ENCODE results near the gene PABPN1L. TPM values are rescaled to one million over a fixed set of nuclear protein-coding genes. Genes with fewer than 3 reads are reported as not detected.

The PABPN1L gene, protein sequence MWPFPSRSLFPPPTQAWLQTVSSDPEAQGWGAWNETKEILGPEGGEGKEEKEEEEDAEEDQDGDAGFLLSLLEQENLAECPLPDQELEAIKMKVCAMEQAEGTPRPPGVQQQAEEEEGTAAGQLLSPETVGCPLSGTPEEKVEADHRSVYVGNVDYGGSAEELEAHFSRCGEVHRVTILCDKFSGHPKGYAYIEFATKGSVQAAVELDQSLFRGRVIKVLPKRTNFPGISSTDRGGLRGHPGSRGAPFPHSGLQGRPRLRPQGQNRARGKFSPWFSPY
- not detected in 2 replicates for total RNA-seq

DNA sequence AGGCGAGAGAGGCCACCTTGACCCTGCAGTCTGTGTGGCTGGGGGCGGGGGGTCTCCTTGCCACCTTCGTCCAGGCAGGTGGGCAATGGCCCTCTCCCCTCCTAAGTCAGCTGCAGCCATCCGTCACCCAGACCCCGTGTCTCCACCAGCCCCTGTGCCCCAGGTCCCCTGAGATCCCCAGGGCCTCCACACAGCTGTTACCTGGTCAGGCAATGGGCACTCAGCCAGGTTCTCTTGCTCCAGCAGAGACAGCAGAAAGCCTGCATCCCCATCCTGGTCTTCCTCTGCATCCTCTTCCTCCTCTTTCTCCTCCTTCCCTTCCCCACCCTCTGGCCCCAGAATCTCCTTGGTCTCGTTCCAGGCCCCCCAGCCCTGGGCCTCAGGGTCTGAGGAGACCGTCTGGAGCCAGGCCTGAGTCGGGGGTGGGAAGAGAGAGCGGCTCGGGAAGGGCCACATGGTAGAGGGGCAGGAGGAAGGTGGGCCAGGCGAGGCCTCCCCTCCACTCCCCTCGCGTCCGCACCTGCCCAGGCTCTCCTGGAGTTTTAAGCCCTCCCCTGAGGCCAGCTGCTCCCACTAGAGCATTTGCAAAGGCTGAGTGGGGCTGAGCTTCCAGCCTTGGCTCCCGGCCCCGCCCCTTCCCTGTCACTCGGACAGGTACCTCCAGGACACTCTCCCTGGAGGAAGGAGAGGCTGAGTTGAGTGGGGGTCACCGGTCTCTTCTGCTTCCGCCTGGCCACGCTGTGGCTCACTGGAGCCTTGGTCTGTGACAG, at the start of gene PABPN1L:
Gene PABPN1L, minus strand, starts transcription at position 510 of the 770 bp plus-strand sequence. Its CDS starts 54 bp downstream, at position 456.

DNA sequence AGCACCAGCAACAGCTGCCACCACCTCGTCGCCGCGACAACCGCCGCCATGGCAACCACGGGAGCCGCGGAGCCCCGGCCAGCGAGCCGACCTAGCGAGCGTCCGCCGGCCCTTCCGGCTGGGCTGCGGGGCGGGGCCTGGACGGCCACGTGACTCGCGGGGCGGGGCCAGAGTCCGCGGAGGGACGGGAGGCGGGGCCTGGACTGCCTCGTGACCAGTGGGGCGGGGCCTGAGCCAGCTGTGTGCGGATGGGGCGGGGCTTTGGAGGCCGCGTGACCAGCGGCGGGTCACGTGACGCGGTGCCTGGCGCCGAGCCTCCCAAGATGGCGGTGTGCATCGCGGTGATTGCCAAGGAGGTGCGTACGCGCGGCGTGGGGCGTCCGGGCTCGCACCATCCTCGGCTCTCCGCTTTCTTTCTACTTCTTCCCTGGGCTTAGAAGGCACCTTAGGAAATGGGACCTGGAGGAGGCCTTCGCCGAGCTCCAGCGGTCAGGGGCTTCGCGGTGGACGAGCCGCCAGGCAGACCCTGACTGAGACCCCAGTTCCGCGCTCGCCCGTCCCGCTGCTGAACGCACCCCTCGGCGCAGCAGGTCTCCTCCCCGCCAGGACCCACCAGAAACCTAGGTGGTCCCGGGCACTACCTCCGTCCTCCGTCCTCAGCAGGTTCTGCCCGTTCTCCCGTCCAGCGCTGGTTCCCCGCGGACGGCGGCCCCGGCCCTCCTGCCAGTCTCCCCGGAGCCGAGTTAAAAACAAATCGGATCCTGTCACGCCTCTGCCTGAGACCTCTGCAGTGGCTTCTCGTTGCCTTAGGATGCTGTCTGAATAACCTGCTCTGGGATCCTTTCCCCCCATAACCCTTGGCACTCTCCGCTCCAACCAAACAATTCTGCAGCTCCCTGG, 9.4 kb downstream of the PABPN1L start, which contains the start of the genes GALNS and TRAPPC2L:
Gene GALNS, minus strand, starts transcription at position 120 of the 900 bp plus-strand sequence. Its CDS starts 70 bp downstream, at position 50.
Gene TRAPPC2L, plus strand, starts transcription at position 300 of the 900 bp plus-strand sequence. Its CDS starts 24 bp downstream, at position 324.

Other genes with a start within 250 kb of the PABPN1L start
- 0.79 TPM in 1 of 2 replicates, not detected in the other for gene IL17C, start 228.1 kb downstream of the PABPN1L start, total RNA-seq
- 194 and 228 TPM in 2 replicates for gene CYBA, start 215.6 kb downstream of the PABPN1L start, total RNA-seq
- gene MVD, start 203.6 kb downstream of the PABPN1L start, total RNA-seq: 67.0 and 69.5 TPM in 2 replicates
- gene SNAI3, start 180.2 kb downstream of the PABPN1L start, total RNA-seq: 0.13 TPM in 1 of 2 replicates, not detected in the other
- 20.8 and 24.9 TPM in 2 replicates for gene RNF166, start 160.3 kb downstream of the PABPN1L start, total RNA-seq
- gene CTU2, start 160.2 kb downstream of the PABPN1L start, total RNA-seq: 19.9 and 25.9 TPM in 2 replicates
- gene PIEZO1, start 81.4 kb downstream of the PABPN1L start, total RNA-seq: 259 and 277 TPM in 2 replicates
- 14.2 and 27.4 TPM in 2 replicates for gene CDT1, start 62.9 kb downstream of the PABPN1L start, total RNA-seq
- gene APRT, start 54.7 kb downstream of the PABPN1L start, total RNA-seq: 280 and 289 TPM in 2 replicates
- gene GALNS, start 9.7 kb downstream of the PABPN1L start, total RNA-seq: 21.9 and 22.0 TPM in 2 replicates
- 66.9 and 84.2 TPM in 2 replicates for gene TRAPPC2L, start 9.5 kb downstream of the PABPN1L start, total RNA-seq
- gene CBFA2T3, start 110.5 kb upstream of the PABPN1L start, total RNA-seq: not detected in 2 replicates
- 24.6 and 25.9 TPM in 2 replicates for gene ACSF3, start 227.2 kb upstream of the PABPN1L start, total RNA-seq

Measured in mammary microvascular endothelial cell (primary cell).